Measurements from ENCODE around the gene ATCAY. TPM values are rescaled to one million over a fixed set of nuclear protein-coding genes. Genes with fewer than 3 reads are reported as not detected.

ATCAY gene
- total RNA-seq, 1 donor from 2014 or later, result 0.98 TPM

MicroRNA genes within 50 kb of the gene (microRNA counts, 767-probe panel; counts per million panel counts)
- microRNA hsa-miR-637, result 238 to 261 counts per million in 2 donors

Small RNA genes lying within 50 kb of the gene (microRNA-seq; reads per million reads assigned to microRNA genes)
- gene MIR637 (ENCODE audit: borderline number of aligned reads, borderline replicate concordance), result not detected

Small RNA genes lying within 50 kb of the gene (small RNA-seq; reads per million reads assigned to genes)
- gene RN7SL202P, result not detected

Other genes with a start within 250 kb of the ATCAY start
- gene PIP5K1C, start 180.2 kb upstream of the ATCAY start, total RNA-seq, result 24.1 TPM
- 17.7 TPM for gene TJP3, start 172.3 kb upstream of the ATCAY start, total RNA-seq
- gene APBA3, start 119.0 kb upstream of the ATCAY start, total RNA-seq, result 46.2 TPM
- gene MRPL54, start 118.0 kb upstream of the ATCAY start, total RNA-seq, result 30.4 TPM
- not detected for gene RAX2, start 108.5 kb upstream of the ATCAY start, total RNA-seq
- 1.2 TPM for gene MATK, start 94.3 kb upstream of the ATCAY start, total RNA-seq
- not detected for gene ZFR2, start 11.6 kb upstream of the ATCAY start, total RNA-seq
- gene NMRK2, start 52.4 kb downstream of the ATCAY start, total RNA-seq, result not detected
- gene DAPK3, start 90.4 kb downstream of the ATCAY start, total RNA-seq, result 62.4 TPM
- 1,702 TPM for gene EEF2, start 104.8 kb downstream of the ATCAY start, total RNA-seq
- 14.0 TPM for gene PIAS4, start 127.1 kb downstream of the ATCAY start, total RNA-seq
- 60.6 TPM for gene ZBTB7A, start 186.2 kb downstream of the ATCAY start, total RNA-seq
- 104 TPM for gene MAP2K2, start 243.4 kb downstream of the ATCAY start, total RNA-seq